ENCODE results near the gene TLE3.

The TLE3 gene

GRCh38 chr15:70088455-70088854 lies 9.3 kb downstream of the TLE3 start:
- FAIRE-seq = no peak

DNA sequence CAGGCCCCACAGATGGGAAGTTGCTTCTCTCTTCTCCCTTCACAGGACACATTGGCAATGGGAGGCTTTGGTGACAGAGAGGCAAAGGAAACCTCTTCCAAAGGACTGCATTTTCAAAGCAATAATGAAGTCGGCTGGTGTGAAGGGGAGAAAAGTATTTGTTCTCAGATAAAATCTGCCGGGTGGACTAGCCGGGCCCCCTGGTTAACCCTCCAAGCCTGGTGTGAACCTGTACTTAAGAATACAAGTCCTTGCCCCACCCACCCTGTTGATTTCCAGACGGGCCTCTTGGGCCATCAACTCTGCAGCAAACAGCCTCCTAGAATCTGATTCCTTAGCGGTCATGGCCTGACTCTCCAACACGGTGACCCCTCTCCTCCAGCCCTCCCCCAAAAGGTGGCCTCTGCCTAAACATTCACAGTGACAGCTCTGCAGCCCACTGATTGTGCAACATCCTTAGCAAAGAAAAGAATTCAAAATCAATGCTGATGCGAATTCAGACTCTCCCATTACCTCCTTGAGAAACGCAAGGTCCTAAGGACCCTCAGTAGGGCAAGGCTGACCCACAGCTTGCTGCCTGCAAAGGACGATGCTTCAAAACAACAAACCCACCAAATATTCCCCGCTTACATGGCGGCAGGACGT lies 9.9 kb downstream of the TLE3 start:
- FAIRE-seq (no peak), DNase-seq (ENCODE audit: insufficient read length, low spot score) (no peak)

More at GRCh38 chr15:70088455-70088854, 9.3 kb downstream of the TLE3 start:
- no peak for DNase-seq (ENCODE audit: insufficient read length, low spot score)

DNA sequence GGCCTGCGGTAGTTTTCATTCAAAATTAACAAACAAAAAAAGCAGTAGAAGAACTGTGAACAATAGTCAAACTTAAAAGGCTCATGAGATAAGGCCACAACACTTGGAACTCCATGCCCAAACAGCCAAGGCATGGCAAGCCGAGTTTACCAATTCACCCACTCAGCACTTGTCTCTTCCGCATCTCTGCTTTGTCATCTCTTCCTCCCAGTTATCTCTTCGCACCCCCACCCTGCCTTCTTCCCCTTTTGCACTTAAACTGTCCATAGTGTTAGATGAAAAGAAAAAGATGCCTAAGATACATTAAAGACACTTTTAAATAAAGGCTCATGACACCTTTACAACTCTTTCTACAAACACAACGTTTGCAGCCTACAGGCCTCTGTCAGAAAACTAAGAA lies 11.1 kb downstream of the TLE3 start:
- no peak for FAIRE-seq
- no peak for DNase-seq (ENCODE audit: insufficient read length, low spot score)

DNA sequence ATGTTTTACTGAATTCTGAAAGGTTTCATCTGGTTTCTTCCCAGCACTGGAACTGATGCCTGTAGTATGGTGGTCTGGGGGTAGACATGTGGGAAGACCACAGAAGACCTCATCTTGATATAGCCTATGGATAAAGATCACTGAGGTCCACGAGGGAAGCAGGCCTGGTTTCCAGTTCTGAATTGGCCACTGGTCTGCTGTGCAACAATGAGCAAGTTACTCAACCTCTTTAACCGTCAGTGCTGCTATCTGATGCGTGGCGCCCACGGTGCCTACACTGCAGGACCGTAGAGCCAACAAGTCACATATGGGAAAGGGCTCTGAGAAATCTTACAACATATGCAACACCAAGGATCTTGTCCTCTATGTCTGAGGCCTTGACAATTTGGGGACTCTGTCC lies 13.3 kb downstream of the TLE3 start:
- no peak for DNase-seq (ENCODE audit: insufficient read length, low spot score)

DNA sequence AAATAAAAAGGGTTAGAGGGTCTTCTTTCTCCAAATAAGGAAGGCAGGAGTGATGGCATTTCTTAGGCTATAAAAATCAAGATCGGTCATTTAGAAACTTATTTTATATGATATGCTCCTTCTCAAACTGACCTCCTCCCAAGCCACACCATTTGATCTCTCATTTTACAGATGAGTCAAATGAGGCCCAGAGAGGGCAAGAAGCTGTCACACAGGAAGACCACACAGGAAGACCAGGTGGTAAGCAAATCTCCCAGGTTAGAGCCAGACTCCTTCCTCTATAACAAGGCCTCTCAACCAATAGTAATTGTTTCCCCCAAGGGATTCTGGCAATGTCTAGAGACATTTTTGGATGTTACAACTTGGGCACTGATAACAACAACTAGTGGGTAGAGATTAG lies 13.8 kb downstream of the TLE3 start:
- no peak for FAIRE-seq
- no peak for DNase-seq (ENCODE audit: insufficient read length, low spot score)

More for the DNA sequence above, 13.3 kb downstream of the TLE3 start:
- FAIRE-seq = no peak

GRCh38 chr15:70083418-70083817 lies 14.3 kb downstream of the TLE3 start:
- DNase-seq (ENCODE audit: insufficient read length, low spot score) = no peak
- no peak for FAIRE-seq

DNA sequence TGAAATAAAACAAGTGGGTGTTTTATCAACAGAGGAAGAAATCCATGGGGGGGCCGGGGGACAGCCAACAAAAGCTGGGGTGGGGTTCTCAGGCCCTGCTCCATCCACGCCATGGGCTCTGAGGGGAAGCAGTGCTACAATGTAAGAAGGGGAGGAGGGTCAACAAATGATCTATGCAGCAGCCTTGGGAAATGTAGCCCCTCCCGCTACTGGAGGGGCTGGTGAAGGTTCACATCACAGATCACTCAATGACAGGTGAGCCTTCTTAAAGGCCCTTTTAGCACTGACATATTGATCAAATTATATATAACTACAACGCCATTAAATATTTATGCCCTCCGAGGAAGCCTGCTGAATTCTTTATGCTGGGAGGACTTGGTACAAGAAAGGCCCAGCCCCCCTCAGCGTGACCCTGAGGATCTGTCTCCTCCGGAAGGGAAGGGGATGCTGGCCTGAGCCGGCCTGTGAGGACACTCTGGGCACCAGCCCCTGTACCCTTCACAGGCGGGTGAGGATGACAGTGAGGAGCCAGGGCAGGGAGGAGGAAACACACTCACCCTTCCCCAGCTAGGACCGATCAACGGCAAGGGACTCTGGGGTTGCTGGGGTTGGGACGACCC lies 15.3 kb downstream of the TLE3 start:
- FAIRE-seq (no peak), DNase-seq (ENCODE audit: insufficient read length, low spot score) (no peak)

DNA sequence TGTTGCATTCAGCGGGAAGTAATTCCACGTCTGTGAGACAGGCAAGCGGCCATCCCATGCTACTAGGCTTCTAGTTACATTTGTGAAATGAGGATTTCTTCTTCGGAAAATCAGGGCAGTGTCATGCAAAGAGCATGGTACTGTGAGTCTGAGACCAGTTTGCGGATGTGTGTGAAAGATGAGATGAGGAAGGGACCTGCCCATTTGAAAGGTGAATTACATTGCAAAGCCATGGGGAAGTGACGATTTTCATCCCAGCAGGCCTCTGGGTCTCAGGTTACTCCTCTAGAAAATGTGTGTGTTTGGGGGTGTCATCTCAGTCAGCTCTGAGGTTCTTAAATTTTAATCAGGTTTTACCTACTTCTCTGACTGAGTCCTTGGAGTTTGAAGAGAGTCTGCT lies 16.1 kb downstream of the TLE3 start:
- DNase-seq (ENCODE audit: insufficient read length, low spot score) = no peak
- FAIRE-seq = peak; percentile 23

- no peak for DNase-seq (ENCODE audit: insufficient read length, low spot score)
- FAIRE-seq = no peak
Measured at GRCh38 chr15:70080347-70080746, 17.4 kb downstream of the TLE3 start.

DNA sequence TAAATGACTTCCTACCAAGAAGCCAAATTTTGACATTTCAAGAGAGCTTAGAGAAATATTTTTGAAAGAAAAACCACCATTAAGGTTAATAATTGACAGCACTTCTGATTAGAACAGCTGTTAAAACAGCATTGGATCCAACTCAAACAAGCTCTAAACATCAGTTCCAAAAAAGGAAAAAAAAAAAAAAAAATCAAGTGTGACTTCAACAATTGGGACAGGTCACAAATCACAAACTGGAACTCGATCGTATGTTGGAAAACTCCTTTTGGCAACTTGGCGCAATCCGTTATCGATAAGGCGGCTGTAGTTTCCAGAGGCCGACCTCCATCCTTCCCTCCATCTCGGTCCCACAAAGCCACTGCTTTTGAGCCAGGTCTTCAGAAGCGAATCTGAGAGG lies 17.8 kb downstream of the TLE3 start:
- no peak for FAIRE-seq

GRCh38 chr15:70078578-70079417 lies 18.9 kb downstream of the TLE3 start:
- DNase-seq (ENCODE audit: insufficient read length, low spot score) (no peak), FAIRE-seq (no peak)

More for the DNA sequence above, 17.8 kb downstream of the TLE3 start:
- no peak for DNase-seq (ENCODE audit: insufficient read length, low spot score)

- FAIRE-seq (no peak), DNase-seq (ENCODE audit: insufficient read length, low spot score) (no peak)
Measured at GRCh38 chr15:70077188-70078147, 20.2 kb downstream of the TLE3 start.

DNA sequence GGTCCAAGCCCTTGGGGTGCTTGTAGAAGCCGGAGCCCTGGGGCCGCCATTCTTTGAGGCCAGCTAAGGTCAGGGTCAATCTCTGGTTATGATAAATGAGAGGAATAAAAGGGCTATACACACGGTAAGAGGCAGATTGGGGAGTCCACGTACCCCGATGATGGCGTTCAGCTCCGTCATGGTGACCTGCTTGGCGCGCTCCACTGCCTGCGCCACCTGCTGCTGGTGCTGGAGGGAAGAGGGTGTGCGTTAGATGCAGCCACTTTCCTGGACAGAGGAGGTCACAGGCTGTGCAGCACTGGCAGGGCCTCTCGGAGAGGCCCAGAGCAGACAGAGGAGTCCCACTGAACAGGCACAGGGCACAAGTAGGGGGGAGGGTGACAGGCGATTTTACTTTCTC lies 23.3 kb downstream of the TLE3 start:
- no peak for FAIRE-seq

GRCh38 chr15:70072479-70072878 lies 25.2 kb downstream of the TLE3 start:
- FAIRE-seq (no peak), DNase-seq (ENCODE audit: insufficient read length, low spot score) (no peak)

More for the DNA sequence above, 23.3 kb downstream of the TLE3 start:
- no peak for DNase-seq (ENCODE audit: insufficient read length, low spot score)

DNA sequence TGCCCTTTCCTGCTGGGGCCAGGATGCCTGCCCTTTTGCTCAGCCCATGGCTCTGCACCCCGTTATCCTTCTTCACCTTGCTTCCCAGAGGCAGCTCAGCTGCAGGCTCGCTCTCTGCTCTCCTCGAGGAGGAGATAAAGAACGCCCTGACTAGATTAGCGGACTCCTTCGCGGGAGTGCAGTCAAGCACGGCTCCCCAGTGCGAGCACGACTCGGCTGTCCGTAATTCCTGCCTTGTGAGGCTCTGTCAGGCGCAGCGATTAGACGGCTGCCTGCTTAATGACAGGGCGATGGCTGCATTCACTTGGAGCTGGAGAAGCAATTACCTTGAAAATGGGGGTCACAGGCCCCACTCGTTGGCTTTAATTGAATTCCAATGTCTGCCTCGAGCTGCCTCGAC lies 25.9 kb downstream of the TLE3 start:
- FAIRE-seq (no peak), DNase-seq (ENCODE audit: insufficient read length, low spot score) (no peak)

DNA sequence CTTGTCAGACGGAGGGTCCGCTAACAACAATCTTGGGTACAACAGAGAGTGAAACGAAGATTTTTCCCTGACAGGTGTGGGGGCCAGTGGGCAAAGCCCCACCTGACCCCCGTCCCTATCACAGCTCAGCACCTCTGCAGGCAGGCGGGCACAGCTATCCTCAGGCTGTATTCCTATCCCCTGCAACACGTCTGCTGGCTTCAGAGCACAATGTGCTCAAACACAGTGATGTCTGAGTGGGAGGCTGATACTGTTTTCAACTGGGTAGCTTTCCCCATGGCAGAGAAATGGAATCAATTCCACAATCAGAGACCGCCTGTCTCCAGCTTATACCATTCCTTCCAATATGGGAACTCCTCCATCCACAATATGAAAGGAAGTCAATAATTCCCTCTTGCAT lies 28.0 kb downstream of the TLE3 start:
- FAIRE-seq = no peak
- DNase-seq (ENCODE audit: insufficient read length, low spot score) = no peak

DNA sequence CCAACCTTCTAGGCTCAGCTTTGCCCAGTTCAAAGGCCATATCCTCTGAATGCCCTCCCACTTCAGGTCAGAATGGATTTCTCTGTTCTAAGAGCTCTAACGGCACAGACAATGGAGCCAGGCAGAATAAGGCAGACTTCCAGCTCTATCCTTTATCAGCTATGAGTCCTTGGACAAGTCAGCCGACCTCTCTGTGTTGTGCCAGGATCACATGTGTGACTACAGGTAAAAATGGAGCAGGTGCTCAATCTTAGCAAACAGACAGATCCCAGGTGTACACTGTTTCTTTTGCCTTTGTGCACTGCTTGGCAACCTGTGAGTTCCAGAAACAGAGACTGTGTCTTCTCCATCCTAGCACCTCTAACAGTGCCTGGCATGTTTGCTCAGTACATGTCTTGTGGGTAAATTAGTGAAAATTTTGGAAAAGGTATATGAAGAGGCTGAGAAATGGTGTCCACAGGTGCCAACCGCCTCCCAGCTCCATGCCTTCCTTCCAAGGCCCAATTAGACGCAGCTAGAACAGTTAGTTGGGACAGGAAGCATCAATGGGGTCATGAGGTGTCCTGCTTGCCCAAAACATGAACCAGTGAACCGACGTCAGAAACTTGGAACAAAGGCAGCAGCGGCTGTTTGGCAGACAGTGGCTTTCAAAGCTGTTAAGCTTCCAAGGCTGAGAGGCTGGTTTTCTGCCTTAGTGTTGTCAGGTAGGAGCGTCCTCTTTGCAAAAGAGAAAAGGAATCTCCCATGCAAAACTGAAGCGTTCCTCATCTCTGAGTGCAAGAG lies 28.7 kb downstream of the TLE3 start:
- FAIRE-seq (peak; percentile 55), DNase-seq (ENCODE audit: insufficient read length, low spot score) (no peak)

GRCh38 chr15:70067681-70068080 lies 30.0 kb downstream of the TLE3 start:
- DNase-seq (ENCODE audit: insufficient read length, low spot score) = no peak
- no peak for FAIRE-seq

DNA sequence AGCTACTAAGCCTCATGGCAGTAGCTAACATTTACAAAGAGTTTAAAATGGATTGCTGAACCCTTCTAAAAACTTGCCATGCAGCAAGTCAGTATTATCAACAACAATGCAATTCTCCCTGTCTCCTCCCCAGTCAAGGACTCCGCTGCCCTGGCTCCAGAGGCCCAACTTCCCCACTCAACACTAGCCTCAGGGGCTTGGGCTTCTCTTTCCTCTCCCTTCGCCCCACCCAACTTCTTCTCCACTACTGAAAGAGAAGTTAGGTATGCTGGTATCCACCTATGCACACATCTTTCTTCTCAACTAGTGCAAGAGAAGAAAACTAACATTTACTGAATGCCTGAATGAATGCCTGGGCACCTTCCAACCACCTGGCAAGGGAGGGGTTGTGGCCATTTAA lies 30.7 kb downstream of the TLE3 start:
- DNase-seq (ENCODE audit: insufficient read length, low spot score) (no peak), FAIRE-seq (no peak)

GRCh38 chr15:70066447-70066846 lies 31.3 kb downstream of the TLE3 start:
- FAIRE-seq (no peak), DNase-seq (ENCODE audit: insufficient read length, low spot score) (no peak)

Data from HTR-8/SVneo (cell line).